ENCODE results near the gene ADGRL2.

The ADGRL2 gene

DNA sequence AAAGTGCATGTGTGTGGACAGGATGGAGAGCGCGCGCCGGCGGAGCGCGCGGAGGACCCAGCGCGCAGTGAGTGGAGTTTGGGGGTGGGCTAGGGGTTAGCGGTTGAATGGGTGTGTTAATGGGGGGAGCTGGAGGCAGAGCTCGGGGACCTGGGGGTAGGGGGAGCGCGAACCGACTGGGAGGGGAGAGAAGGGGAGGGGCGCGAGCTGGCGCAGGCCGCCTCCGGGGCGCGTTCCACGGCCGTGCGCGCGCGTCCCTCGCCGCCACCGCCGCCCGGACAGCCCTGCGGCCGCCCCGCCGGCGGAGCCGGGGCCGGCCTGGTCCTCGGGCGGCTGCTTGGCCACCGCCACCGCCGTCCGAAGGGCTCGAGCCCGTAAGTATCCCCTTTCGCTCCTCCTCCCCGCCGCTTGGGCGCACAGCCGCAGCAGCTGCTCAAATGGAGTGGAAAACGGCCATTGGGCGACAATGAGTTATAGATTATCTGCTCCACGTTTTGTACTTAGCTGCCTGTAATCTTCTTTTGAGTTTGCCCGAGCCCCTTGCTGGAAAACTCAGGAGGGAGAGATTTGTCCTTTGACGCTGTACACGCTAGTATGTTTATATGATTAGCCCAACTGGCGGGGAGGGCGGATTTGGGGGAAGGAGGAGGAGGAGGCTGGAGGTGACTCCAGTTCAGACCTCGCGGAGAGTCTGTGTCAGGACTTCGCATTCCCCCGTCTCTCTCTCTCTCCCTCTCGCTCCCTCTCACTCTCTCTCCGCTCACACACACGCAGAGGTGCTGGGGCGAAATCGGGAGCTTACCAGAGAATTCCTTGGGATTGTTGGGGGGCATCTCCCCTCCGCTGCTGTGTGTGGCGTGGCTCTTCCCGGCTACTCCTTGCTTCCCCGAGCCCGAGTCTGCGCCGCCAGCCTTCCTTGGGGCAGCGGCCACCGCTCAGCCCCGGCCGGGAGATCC is at the start of gene ADGRL2:
Gene ADGRL2, plus strand, starts transcription at position 240 of the 956 bp plus-strand sequence. CDS start 36,051 bp downstream, outside the sequence.
- peak; percentile 73 for DNase-seq

DNA sequence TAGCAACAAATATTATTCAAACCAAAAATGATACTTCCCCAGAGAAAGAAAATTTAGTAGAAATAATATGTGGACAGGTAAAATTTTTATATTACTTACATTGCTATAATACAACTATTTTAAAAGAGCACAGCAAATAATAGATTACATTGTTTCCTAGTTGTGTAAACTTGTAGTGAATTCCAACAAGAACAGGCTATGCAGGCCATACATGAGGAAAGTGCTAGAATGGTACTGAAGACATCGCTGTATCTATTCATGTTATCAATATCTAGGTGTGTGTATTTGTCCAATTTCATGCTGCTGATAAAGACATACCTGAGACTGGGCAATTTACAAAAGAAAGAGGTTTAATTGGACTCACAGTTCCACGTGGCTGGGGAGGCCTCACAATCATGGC is 47.9 kb upstream of the ADGRL2 start:
- no peak for DNase-seq

DNA sequence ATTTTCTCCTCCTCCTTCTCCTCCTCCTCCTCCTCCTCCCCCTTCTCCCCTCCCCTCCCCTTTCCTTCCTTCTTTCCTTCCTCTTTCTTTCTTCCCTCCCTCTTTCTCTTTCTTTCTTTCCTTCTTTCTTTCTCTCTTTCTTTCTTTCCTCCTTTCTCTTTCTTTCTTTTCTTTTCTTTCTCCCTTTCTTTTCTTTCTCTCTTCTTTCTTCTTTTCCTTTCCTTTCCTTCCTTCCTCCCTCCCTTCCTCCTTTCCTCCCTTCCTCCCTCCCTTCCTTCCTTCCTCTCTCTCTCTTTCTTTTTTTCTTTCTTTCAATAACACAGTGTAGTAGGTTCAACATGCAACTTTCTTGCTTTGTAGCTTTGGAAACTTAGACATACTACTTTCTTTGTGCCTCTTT is 46.3 kb upstream of the ADGRL2 start:
- no peak for DNase-seq

DNA sequence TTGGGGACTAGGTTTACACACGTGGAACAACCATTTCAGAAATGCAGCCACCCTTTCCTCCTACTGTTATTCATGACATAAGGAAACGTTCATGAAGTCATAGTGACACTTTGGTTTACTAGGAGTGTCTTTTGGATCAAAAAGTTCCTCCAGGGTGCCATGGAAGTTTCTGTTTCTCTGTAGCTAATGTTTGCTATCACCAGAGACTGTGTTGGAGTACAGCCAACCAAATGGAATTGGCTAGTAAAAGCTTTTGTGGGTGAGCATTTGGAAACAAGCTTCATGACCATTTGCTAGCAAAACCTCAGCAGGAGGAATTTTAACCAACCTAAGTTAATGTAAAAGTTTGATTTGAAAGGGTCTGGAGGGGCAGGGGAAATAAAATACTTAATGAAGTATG is 43.9 kb upstream of the ADGRL2 start:
- DNase-seq, result no peak

DNA sequence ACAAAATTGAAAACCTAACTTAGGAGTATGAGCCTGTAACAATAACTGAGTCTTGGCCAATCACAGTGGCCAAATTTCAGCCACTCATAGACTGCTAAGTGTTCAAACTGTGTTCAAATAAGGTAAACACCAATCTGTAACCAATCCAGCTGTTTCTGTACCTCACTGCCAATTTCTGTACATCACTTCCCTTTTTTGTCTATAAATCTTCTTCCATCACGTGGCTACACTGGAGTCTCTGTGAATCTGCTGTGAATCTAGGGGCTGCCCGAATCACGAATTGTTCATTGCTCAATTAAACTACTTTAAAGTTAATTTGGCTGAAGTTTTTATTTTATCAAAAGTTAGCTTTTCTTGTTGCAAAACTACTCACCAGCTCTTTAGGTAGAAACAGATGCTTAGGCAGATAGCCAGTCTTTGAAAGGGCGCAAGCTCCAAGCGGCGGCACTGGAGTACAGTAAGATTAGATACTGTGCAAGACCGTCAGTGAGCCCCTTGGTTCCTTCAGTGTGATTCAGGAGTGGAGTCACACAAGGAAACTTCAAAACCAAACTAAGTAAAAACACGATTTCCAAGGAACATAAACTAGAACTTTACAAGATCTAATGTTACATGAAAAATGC is 43.2 kb upstream of the ADGRL2 start:
- no peak for DNase-seq

DNA sequence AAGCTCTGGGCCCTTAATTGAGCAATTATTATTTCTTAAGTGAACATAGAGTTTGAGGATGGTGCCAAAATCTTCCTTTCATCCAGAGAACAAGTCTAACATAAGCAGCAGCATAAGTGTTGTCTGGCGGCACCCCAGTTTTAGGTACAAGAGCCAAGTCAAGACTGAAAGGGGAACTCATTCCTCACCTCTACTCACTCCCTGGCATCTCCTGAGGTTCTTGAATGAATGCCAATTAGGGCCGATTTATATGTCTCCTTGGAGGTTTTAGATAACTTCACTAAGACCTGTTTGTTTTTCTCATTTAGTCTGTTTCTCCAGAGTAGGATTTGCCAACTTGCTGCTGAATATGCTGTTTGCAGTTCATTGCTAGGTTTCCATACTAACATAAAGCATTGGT is 42.6 kb upstream of the ADGRL2 start:
- DNase-seq, result no peak

DNA sequence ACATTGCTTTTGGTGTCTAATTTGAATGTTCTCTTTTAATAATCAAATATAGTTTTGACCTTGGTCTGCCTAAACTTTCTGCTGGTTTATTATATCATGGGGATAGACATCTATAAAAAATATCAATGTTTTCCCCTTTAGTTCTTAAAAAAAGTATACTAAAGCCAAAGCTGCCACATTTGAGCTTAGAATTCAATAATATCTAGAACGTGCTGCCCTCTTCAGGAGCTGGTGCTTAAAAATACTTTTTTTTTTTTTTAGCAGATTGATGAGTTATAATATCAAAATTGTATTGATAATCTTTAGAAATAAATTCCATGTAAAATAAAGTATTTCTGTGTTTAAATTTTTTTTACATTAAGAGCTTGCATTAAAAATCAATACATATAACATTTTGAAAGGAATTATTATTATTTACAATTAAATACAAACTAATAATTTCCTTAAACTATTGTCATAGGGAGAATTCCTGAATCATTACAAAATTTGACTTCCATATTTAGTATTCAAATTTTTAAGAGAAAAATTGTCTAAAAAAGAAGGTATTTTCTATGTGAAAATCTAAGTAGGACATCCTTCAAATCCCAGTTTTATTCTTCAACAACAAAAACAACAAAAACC is 40.1 kb upstream of the ADGRL2 start:
- no peak for DNase-seq

DNA sequence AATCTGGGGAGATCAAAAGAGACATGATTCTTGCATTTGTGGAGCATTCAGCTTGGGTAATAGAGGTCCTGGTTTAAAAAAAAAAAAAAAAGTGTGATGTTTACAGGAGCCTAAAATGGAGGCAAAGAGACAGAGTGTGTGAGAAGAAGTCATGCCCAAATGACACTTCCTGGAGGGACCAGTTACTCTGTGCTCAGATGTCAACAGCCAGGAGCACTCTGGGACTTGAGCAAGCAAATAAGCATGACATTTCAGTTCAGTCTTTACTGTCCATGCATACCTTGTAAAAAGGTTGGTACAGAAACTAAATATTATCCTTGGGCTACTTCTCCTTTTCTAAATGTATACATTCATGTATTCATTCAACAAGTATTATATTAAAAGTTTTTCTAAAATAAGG is 25.2 kb upstream of the ADGRL2 start:
- DNase-seq, result no peak

DNA sequence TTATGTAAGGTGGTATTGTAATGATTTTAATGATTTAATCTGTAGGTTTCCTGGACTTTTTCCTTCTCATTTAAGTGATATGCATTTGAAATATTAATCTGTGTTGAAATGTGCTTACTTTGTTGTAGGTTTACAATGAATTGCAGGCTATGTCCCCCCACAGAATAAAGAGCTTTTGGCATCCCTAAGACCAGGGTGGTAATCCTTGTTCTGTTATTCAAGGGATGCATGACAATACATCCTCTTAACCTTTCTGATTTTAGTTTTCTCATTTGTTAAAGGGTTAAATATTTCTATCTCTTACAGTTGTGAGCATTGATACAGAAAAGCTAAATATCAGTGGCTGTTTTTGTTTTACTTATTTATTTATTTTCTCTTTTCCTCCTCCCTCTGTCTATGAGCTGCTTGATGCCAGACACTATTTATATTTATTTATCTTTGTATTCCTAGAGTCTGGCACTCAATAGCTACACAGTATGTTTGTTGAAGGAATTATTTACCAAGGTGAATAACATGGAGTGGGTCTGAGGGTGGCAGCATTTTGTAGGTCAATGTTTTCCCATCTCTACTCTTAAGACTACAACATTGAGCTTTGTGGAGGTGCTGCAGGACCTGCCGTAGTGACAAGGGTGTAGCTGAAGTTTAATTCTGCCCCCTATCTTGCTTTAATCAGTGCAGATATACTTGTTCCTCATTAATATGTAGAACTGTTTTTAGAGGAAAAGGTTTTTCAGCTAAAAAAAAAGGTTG is 19.9 kb upstream of the ADGRL2 start:
- no peak for DNase-seq

DNA sequence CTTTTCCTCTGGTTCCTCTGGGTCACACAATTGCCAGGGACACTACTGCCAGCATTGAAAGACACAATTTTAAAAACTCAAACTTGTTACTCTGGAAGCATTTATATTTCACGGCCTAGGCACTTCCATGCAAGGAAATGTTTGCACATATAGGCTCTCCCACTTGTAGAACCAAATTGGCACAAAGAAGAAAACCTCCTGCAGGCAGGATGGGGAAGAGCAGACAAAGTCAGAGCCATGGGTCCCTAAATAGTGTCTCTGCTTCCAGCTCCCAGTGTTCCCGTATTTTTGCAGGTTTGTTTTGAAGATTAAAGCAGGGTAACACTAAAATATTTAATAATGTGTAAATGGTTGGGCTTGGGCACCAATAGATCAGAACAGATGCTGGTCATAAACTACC is 19.0 kb upstream of the ADGRL2 start:
- DNase-seq, result no peak

DNA sequence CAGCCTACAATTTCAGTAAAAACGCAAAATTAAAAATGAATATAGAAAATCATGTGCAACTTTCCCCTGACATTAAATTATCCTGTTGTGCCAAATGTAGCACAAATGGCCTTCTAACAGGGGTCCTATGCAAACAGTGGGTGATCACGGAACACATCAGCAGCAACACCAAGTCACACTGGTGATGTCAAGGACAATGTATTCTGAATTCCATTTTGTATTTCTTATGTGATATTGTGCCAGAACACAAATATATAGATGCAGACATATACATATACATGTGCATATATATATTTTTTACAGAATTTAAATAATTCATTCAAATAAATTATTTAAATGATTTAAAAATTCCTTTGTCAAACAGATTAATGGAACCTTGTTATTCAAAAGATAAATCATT is 8.6 kb upstream of the ADGRL2 start:
- DNase-seq, result no peak

DNA sequence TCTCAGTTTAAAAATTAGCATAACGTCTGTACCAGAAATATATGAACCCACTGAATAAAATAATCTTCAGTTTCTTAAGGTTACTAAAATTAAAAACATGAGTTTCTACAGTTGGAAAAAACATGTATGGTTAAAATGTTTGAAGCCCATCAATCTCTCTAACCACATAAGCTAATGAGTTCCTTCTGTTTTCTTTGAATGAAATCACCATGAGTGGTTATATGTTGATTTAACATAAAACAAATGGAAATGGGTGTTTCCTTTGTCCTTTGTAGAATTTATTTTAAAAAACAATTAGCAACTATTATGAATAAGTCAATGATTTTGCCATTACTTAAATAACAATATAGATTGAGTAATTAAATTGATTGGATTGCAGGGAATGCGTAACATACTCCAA is 3.0 kb upstream of the ADGRL2 start:
- no peak for DNase-seq

DNA sequence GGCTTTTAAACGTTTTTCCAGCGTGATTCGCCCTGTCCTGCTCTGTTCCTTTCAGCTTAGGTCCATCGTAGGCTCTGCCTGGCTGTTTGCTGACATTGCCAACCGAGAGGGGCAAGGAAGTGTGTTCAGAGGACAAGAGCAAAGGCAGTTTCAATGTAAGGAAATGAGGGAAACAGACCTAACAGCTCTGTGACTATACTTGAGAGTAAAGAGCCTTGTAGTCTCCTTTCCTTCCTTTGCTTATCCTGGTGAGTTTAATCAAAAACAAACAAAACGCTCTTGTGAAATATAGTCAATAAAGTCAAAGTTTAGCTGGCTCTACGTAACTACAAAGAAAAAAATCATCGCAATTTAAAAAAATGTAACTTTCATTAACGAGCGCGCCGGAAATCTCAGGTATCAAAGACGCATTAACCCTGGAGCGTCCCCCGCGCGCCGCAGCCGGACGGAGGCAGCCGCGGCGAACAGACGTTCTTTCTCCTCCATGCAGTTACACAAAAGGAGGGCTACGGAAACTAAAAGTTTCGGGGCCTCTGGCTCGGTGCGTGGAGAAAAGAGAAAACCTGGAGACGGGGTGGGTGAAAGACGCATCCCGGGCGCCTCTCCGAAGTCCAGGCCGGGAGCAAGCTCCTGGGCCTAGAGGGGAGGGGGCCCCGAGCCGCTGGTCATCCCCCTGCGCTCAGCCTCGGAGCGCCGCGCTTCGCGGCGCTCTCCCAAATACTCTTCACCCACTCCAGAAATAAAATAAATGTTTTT is 617 bp upstream of the ADGRL2 start:
- DNase-seq, result peak; percentile 38

DNA sequence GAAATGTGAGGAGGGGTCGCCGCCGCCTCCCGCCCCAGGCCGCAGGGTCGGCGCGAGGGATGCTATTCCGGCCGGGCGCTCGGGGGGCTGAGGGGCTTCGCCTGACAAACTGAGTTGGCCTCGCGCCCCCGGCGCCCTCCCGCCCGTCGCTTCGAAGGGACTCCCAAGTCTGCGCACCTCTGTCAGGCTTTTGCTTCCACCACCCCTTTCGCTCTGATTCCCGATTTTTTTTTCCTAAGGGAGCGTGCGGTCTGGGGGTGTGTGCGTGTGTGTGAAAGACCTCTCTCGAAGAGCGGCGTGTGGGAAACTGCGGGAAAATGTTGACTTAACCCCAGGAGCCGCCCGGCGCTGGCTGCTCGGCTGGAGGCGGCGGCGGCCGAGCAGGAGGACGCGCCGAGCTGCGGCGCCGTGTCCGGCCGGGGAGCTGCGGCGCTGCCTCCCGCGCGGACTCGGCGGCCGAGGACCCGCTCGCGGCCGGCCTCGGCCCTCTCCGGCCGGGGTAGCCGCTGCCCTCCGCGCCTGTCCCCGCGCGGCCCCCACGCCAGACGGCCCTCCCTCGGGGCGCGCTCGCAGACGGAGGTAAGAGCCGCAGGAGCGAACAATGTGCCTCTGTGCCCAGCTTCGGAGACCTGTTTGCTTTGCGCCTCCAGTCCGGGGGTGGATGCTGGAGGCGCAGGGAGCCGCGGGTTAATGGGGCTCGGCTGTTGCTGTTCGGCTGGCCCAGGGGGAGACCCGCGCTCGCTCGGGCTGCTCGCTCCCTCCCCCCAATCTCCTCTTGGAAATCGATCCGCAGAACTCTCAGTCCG is 1.1 kb downstream of the ADGRL2 start:
- peak; percentile 23 for DNase-seq

DNA sequence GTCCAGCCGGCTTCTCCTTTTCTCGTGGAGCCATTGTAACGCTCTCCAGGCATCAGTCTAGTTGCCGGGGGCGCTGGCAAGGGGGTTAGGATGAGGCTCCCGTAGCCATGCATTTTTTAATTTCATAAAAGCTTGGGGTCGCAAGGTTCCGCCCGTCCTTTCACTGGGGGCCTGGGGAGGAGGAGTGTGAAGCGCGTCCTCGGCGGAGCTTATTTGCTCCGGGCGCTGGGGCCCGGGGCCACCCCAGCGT is 1.6 kb downstream of the ADGRL2 start:
- no peak for DNase-seq

DNA sequence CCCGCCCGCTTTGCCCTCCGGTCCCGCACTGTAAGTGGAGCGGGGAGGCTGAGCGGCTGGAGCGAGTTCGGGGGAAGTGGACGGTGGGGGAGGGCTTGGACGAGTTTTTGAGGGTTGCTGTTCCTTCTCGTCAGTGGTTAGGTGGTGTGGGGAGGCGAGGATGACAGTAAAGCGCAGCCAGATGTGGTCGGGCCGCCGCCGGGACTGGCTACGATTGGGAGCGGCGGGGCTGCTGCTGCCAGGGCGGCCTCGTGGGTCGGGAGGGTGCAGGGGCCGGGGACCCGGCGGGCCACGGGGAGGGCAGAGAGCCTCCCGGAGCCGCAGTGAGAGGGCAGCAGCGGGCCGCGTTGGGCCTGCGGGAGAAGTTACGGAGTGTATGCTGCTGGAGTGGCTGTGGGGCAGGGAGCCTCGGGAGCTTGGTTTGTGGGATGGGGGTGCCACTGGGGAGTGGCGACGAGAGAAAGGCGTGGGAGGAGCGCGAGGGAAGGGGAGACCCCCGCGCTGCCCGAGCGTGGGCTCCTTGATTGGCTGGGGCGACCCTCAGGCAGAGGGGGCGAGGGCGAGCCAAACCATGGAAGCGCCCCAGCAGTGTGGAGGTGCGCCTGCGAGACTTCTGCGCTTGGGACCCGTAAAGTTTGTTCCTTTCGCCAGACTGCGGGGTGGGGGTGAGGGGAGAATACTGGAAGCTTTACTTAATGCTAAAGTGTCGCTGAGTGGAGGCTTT is 2.1 kb downstream of the ADGRL2 start:
- DNase-seq, result peak; percentile 28

DNA sequence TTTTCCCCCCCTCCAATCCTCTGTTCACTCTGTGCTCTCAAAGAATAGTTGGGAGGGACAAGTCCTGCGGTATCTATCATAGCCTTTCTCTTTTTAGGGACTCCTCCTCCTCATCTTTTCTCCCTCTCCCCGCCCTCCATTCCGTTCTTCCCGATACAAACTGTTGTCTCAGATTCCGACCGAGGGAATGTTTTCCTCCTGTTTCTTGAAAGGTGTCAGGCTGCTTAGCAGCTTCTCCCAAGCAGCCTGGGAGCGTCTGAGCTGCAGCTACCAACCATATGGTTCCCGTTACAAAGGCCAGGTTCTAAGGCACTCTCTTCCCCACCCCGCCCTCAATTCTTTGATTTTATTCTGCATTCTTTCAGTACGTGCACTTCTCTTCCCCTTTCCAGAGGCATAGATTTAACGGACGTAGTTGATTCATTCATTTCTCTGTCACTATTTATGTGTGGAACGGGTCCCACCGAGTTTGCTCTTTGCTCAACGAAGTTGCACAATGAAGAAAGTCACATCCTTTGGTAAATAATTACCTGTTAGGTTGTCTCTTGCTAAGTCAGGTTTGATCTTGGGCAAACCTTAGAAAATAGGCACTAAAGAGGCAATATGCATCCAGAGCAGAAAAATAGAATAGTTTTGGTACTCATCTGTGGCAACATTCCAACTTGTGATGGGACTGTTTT is 2.8 kb downstream of the ADGRL2 start:
- no peak for DNase-seq

DNA sequence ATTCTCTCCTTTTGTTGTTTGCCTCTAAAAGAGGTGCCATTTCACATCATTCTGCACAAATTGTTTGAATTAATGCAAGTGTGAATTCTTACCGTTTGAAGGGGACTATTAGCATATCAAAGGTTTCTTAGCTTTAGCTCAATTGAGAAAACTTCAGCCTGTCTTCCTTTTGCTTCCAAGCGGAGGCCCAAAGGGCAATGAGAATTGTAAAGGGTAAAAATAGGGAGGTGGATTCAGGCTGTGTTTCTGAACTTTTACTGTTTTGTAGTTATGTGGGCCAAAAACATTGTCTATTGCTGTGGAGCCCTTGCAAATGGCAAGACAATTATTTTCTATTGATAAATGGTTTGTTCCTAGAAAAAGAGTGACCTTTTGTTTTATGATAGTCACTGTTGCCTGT is 3.6 kb downstream of the ADGRL2 start:
- no peak for DNase-seq

DNA sequence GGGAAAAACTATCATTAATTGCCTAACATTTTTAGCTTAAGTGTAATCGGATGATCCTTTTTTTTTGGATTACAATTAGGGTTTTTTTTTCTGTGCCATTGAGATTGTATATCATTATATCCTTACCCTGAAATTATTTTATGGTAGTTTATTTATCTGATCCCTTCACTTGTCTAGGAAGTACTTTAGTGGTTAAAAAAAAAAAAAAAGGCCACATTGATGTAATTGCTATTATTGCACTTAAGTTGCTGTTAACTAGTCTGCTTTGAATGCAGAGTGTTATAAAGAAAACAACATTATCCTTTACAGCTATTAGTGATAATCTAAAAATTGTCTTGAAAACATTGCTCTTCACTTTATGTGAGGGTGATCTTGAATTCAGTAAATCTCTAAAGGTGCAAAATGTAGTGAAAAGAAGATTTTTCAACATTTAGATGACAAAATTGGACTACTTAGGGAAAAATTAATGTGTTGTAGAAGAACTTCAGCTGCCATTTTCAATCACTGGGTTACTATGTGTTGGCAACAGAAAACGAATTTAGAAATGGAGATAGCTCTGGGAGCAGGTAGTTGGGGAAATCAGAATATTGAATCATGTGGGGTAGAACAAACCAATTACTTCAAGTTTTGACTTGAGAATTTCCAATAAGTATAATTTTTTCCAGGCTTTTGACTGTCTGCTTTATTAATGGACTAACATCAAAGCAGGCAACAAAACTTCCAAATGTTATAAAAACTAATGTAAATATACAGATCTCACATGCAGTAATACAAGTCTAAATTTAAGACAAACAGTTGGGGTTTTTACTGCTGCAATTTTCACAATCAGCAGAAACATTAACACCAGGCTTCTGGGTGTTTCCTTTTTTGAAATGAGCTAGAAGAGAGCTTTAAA is 5.0 kb downstream of the ADGRL2 start:
- DNase-seq, result no peak

DNA sequence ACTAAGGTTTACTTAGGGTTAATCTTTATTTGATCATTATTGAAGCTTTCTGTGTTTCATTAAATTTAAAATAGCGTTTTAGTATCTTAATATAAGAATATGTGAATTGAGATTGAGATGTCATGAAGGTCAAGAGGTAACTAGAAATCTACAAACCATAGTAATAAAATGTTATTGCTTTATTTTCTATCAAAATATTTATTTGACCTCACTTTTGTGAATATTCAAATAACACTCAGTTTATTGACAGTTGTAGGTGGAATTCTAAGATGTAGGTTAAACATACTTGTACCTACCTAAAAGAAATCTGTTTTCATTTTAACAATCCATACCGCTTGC is 5.7 kb downstream of the ADGRL2 start:
- no peak for DNase-seq

Data from NCI-H526 treated with DMSO at 0.1 percent for 48 hours (cell line).